Erythroblast (primary cell): ENCODE data around the gene DIRAS1.

Source experiments
- GATA1 ChIP-seq: IDR thresholded peaks from 2 replicates; pipeline ENCODE4 v1.6.1; 2011; ENCODE audit warnings: low read depth, mild to moderate bottlenecking, control low read depth, low read length, moderate library complexity
- POLR2A ChIP-seq: IDR thresholded peaks from 2 replicates; pipeline ENCODE4 v1.6.1; 2011; ENCODE audit warnings: mild to moderate bottlenecking, low read length

DNA sequence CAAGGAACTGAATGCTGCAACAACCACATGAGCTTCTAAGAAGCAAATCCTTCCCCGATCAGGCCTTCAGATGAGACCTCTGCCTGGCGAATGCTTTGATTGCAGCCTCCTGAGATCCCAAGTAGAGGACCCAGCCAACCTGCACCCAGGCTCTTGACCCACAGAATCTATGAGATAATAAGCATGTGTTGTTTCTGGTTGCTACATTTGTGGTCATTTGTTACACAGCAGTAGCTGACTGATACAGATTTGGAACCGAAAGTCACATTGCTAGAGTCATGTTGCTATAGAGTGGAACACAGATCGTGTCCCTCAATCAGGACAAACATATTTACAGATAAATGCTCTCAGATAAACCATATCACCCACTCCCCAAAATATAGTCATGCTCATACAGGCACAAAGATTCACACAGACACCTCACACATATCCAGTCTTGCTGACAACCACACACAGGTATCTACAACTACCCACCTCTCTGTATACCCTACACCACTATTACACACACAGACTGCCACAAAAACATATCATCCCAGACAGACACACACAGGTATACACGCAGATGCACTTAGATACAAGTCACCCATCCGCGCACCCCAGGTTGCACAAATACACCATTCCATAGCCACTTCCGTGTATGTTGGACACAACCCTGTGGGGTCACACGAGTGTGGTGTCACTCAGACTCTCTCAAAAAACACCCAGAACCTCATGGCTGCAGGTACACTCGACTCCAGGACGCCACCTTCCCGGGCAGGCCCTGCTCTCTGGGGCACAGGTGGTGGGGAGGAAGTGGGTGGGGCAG is 5.5 kb downstream of the DIRAS1 start:
- TF ChIP-seq POLR2A = no peak
- no peak for TF ChIP-seq GATA1
